ENCODE measurements around the gene LDAF1.
A peak's percentile ranks its signal among the peaks of the same experiment; 100 is the strongest.
"Not testable (repeated sequence)": the region's sequence is repeated elsewhere in the genome, so short reads cannot be mapped to it uniquely, and the experiment has no call there.

The LDAF1 gene

DNA sequence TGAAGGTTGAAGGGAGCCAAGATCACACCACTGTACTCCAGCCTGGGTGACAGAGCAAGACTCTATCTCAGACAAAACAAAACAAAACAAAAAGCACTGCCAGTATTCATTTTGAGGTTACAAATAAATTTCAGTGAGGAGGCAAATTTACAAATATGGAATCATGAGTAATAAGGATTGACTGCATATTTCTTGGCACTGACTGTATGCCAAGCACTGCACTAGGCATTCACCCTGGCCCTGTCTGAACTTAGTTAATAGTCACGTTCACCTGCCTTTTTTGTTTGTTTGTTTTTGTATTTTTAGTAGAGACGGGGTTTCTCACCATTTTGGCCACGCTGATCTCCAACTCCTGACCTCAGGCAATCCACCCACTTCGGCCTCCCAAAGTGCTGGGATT is 5.1 kb downstream of the LDAF1 start:
- DNase-seq = no peak

DNA sequence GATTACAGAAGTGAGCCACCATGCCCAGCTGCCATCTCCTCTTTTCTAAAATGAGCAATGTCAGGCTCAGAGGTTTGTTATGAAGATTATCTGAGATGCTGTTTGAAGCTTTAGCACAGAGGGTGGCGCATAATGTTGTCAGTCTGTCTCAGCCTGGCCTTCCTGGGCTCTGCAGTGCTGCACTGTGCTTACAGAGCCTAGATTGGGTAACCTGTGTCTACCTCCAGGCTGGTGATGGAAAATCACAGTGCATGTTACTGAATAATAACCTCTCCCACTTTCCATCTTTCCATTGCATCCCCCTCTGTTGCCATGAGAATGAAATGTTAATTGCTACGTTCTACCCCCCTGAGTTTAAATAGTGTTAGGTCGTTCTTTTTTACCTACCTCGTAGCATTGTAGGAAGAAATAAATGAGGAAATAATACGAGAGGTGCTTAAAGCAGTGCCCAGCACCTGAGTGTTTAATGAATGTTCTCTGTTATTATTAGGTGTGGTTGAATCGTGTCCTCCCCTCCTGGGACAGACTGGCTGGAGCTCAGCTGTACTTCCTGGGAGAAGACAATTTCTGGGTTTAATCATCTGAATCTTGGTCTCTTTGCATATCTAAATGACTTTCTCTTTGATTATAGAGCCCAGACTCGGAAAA is 6.2 kb downstream of the LDAF1 start:
- DNase-seq = no peak

GRCh38 chr16:21166561-21166961 is 8.1 kb downstream of the LDAF1 start:
- no peak for DNase-seq

- no peak for DNase-seq
These were observed 8.9 kb downstream of the LDAF1 start for GRCh38 chr16:21167360-21167759.

GRCh38 chr16:21167929-21168602 is 9.6 kb downstream of the LDAF1 start:
- DNase-seq = peak; percentile 37

- DNase-seq = peak; percentile 52
These were observed 10.9 kb downstream of the LDAF1 start for GRCh38 chr16:21169249-21169981.

DNA sequence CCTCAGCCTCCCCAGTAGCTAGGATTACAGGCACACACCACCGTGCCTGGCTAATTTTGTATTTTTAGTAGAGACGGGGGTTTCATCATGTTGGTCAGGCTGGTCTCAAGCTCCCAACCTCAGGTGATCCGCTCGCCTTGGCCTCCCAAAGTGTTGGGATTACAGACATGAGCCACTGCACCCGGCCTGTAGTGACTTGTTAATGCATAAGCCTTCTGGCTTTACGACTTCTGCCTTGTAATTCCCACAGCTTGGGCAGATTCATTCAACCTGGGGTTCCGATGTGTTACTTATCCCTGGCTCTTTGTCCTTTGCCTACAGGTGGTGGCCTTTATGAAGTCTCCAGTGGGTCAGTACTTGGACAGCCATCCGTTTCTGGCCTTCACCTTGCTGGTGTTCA is 11.6 kb downstream of the LDAF1 start:
- DNase-seq = not testable (repeated sequence)

DNA sequence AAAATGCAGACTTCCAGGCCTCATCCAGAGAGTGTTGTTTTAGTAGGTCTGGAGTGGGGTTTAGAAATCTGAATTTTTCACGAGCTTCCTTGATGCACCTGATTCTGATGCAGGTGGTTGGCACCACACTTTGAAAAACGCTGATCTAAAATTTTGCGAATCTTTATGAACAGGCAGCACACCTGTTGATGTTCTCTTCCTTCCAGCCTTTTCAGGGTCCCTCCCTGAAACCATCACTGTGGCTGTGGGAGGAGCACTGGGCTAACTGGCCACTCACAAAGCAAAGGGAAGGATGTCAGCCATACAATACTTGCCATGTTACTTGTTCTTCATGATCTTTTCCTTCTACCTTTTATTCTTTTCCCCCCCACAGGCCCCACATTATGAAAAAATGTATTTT is 14.2 kb downstream of the LDAF1 start:
- DNase-seq = no peak

GRCh38 chr16:21175397-21175796 is 16.9 kb downstream of the LDAF1 start:
- no peak for DNase-seq

GRCh38 chr16:21179126-21179982 is 20.9 kb downstream of the LDAF1 start:
- DNase-seq = no peak

GRCh38 chr16:21179983-21180365 is 21.5 kb downstream of the LDAF1 start:
- DNase-seq = no peak

DNA sequence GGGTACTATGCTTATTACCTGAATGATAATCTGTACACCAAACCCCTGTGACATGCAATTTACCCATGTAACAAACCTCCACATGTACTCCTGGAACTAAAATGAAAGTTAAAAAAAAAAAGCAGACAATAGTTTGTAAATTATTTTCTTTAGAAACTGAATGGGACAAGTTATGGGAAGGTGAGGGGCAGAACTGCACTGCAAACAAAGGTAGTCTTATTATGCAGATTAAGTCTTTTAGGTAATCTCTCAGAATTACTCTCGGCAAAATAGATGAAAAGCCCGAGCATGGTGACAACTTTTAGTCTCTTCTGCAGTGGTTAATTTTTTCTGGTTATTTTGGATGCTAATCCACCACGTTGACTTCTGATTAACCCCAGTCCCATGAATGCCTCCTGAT is 25.5 kb downstream of the LDAF1 start:
- DNase-seq = no peak

DNA sequence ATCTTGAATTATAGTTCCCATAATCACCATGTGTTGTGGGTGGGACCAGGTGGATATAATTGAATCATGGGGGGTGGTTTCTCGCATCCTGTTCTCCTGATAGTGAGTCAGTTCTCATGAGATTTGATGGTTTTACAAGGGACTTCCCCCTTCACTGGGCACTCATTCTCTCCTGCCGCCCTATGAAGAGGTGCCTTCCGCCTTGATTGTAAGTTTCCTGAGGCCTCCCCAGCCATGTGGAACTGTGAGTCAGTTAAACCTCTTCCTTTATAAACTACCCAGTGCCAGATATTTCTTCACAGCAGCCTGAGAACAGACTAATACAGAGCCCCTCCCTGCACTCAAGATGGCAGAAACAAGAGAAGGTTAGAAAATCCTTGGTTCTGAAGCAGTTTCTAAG is 26.4 kb downstream of the LDAF1 start:
- DNase-seq = no peak

- no peak for DNase-seq
These were observed 27.3 kb downstream of the LDAF1 start for GRCh38 chr16:21185659-21186325.

DNA sequence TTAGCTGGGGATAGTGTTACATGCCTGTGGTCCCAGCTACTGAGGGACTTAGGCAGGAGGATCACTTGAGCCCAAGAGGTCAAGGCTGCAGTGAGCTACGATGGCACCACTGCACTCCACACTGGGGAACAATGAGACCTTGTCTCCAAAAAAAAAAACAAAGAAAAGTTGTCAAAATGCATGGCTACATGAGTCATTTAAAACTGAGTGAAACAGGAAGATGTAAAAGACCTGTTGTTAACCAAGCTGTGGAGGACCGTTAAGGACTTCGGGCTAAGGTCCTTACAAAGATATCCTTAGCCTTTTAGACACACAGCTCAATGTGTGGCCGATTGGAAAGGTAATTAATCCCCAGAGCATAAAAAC is 27.8 kb downstream of the LDAF1 start:
- no peak for DNase-seq

DNA sequence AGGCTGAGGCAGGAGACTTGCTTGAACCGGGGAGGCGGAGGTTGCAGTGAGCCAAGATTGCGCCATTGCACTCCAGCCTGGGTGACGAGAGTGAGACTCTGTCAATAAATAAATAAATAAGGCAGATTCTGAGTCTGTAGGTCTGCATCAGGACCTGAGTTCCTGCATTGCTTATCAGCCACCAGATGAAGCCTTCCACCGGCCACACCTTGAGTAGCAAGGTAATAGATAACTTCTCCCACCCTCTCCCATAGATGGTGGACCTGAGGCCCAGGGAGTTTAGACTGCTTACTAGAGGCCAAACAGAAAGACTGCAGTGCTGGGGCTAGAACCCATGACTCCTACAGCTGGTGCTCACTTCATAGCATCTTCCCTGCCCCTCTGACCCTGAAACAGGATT is 30.8 kb downstream of the LDAF1 start:
- no peak for DNase-seq

- no peak for DNase-seq
These were observed 31.5 kb downstream of the LDAF1 start for GRCh38 chr16:21190013-21190412.

DNA sequence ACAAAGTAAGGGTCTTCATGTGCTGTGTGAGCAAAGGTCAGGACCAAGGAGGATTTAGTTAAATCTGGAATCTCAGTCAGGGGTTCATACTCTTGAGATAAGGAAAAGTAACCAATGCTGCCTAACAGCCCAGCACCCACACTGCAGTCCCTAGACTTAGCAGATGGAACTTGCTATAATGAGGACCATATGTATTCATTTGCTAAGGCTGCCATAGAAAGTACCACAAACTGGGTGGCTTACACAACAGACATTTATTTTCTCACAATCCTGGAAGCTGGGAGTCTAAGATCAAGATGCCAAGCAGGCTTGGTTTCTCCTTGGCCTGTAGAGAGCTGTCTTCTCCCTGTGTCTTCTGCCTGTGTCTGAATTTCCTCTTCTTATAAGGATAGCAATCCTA is 32.1 kb downstream of the LDAF1 start:
- peak; percentile 6 for DNase-seq

- no peak for DNase-seq
These were observed 34.5 kb downstream of the LDAF1 start for GRCh38 chr16:21192991-21193390.

- peak; percentile 29 for DNase-seq
These were observed 36.4 kb downstream of the LDAF1 start for GRCh38 chr16:21194771-21195301.

GRCh38 chr16:21195330-21195729 is 36.9 kb downstream of the LDAF1 start:
- not testable (repeated sequence) for DNase-seq

DNA sequence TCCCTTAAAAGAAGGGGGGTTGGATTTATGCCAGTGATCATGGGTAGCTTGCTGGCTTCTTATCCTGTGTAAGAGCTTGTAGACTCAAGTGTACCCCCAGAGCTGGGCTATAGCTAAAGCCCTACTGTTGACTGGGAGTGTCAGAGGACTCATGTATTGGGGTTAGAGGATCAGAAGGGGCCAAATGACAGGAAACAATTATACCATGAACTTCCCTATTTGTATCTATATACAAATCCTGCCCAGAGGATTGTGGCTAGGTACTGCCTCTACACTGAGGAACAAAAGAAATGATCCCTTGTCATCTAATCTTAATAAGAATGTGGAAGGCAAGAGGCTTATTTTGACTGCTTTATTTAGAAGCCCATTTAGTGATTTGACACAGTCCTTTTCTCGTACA is 38.6 kb downstream of the LDAF1 start:
- no peak for DNase-seq
